NOMO-1 (cell line): ENCODE measurements around the gene NTN3.
"Not testable (repeated sequence)": the region's sequence is repeated elsewhere in the genome, so short reads cannot be mapped to it uniquely, and the experiment has no call there.

Experiments
- DNase-seq, 2 experiments: peaks; one replicate each; lab custom pipeline; 2025; ENCODE audit not compliant: unreplicated experiment in 2 of 2; lab: John Stamatoyannopoulos, UW

The NTN3 gene

GRCh38 chr16:2439598-2439997, 31.5 kb upstream of the NTN3 start:
- DNase-seq, result no peak

GRCh38 chr16:2441143-2441804, 29.8 kb upstream of the NTN3 start:
- not testable (repeated sequence) for DNase-seq

- no peak for DNase-seq
These were observed 27.5 kb upstream of the NTN3 start for GRCh38 chr16:2443555-2443954.

GRCh38 chr16:2447920-2448583, 23.0 kb upstream of the NTN3 start:
- DNase-seq, result no peak

GRCh38 chr16:2449118-2449517, 22.0 kb upstream of the NTN3 start:
- no peak for DNase-seq

- DNase-seq, result no peak
These were observed 20.6 kb upstream of the NTN3 start for GRCh38 chr16:2450535-2450934.

GRCh38 chr16:2450975-2451381, 20.1 kb upstream of the NTN3 start:
- no peak for DNase-seq

GRCh38 chr16:2451851-2452320, 19.2 kb upstream of the NTN3 start:
- DNase-seq, result no peak

- DNase-seq, result no peak
These were observed 18.4 kb upstream of the NTN3 start for GRCh38 chr16:2452650-2453049.

GRCh38 chr16:2455081-2455845, 15.8 kb upstream of the NTN3 start:
- DNase-seq, result no peak

- DNase-seq, result no peak
These were observed 14.4 kb upstream of the NTN3 start for GRCh38 chr16:2456551-2457153.

GRCh38 chr16:2457267-2457666, 13.8 kb upstream of the NTN3 start:
- DNase-seq, result no peak

GRCh38 chr16:2457946-2458345, 13.2 kb upstream of the NTN3 start:
- no peak for DNase-seq

- no peak for DNase-seq
These were observed 12.0 kb upstream of the NTN3 start for GRCh38 chr16:2458887-2459646.

- DNase-seq, result peak; percentile 95 to 97
These were observed 11.3 kb upstream of the NTN3 start, which contains the start of gene TEDC2 for GRCh38 chr16:2459647-2460390. TSS of gene TEDC2 (plus strand) at chr16:2460109. CDS start at chr16:2460145, 36 bp downstream.

GRCh38 chr16:2460391-2460713, 10.7 kb upstream of the NTN3 start:
- no peak for DNase-seq

- no peak for DNase-seq
These were observed 10.2 kb upstream of the NTN3 start for GRCh38 chr16:2460916-2461315.

GRCh38 chr16:2462031-2462866, 8.8 kb upstream of the NTN3 start:
- no peak for DNase-seq

- no peak for DNase-seq
These were observed 6.8 kb upstream of the NTN3 start for GRCh38 chr16:2464333-2464732.
